CD14-positive monocyte (primary cell): ENCODE results near the gene RAP2C. TPM values are rescaled to one million over a fixed set of nuclear protein-coding genes. Genes with fewer than 3 reads are reported as not detected.
A peak's percentile ranks its signal among the peaks of the same experiment; 100 is the strongest.

Source experiments
- DNase-seq, 3 donors: peaks; one replicate each; pipeline ENCODE4 v3.0.0-alpha.2; 2011 to 2022
- H2AFZ ChIP-seq: 2 replicates; pipeline ENCODE4 v1.6.0; 2012; ENCODE audit warnings: mild to moderate bottlenecking, low read depth, low read length, inconsistent platforms; ENCODE audit not compliant: insufficient read depth, poor library complexity, severe bottlenecking
- H3K27ac ChIP-seq, 2 donors: 1 replicate in 1 of 2; 2 replicates in 1 of 2; pipeline ENCODE4 v1.5.1; 2012 to 2013; ENCODE audit warnings: low read length in 2 of 2, control low read depth in 1 of 2, inconsistent platforms in 1 of 2, low read depth in 1 of 2, mild to moderate bottlenecking in 1 of 2
- H3K27me3 ChIP-seq, 2 donors: one replicate each; pipeline versions ENCODE4 v1.6.0 to v1.6.1; 2011 to 2013; ENCODE audit warnings: low read length in 2 of 2; ENCODE audit not compliant: control insufficient read depth in 2 of 2, insufficient read depth in 2 of 2
- H3K36me3 ChIP-seq, 2 donors: replicated peaks in 1 of 2; 1 replicate in 1 of 2; 2 replicates in 1 of 2; pipeline versions ENCODE4 v1.5.1 to v1.6.1; 2012 to 2013; ENCODE audit warnings: low read length in 2 of 2, control low read depth in 1 of 2, inconsistent platforms in 1 of 2, mild to moderate bottlenecking in 1 of 2; ENCODE audit not compliant: insufficient read depth in 2 of 2, control insufficient read depth in 1 of 2
- H3K4me1 ChIP-seq, 2 donors: 1 replicate in 1 of 2; 2 replicates in 1 of 2; pipeline versions ENCODE4 v1.5.1 to v1.6.1; 2012 to 2013; ENCODE audit warnings: low read length in 2 of 2, control low read depth in 1 of 2, inconsistent platforms in 1 of 2, mild to moderate bottlenecking in 1 of 2, moderate library complexity in 1 of 2; ENCODE audit not compliant: insufficient read depth in 2 of 2, control insufficient read depth in 1 of 2
- H3K4me2 ChIP-seq: replicated peaks from 2 replicates; pipeline ENCODE3; 2012; ENCODE audit warnings: low read length, moderate library complexity, mild to moderate bottlenecking; ENCODE audit not compliant: poor library complexity, severe bottlenecking; ENCODE audit errors: extremely low read depth
- H3K4me3 ChIP-seq, 3 experiments: fragments of 200-600 bp in 1 of 3; sonication (generic) in 1 of 3; replicated peaks in 1 of 3; 1 replicate in 2 of 3; 2 replicates in 1 of 3; pipeline ENCODE4 v1.5.1; 2011 to 2013; ENCODE audit warnings: low read length in 3 of 3, mild to moderate bottlenecking in 3 of 3, control low read depth in 2 of 3, low read depth in 2 of 3, inconsistent platforms in 1 of 3, moderate library complexity in 1 of 3
- H3K79me2 ChIP-seq: 2 replicates; pipeline ENCODE4 v1.6.0; 2012; ENCODE audit warnings: mild to moderate bottlenecking, control low read depth, inconsistent platforms, low read length, moderate library complexity; ENCODE audit not compliant: insufficient read depth
- H3K9ac ChIP-seq: 2 replicates; pipeline ENCODE4 v1.6.0; 2017; ENCODE audit warnings: low read length, mild to moderate bottlenecking; ENCODE audit not compliant: insufficient read depth, poor library complexity, severe bottlenecking
- H3K9me3 ChIP-seq, 2 donors: replicated peaks in 1 of 2; 1 replicate in 1 of 2; 2 replicates in 1 of 2; pipeline versions ENCODE4 v1.5.1 to v1.6.1; 2012 to 2013; ENCODE audit warnings: low read length in 2 of 2, control low read depth in 1 of 2; ENCODE audit not compliant: control insufficient read depth in 1 of 2, insufficient read depth in 1 of 2
- H4K20me1 ChIP-seq: 2 replicates; pipeline ENCODE4 v1.6.0; 2012; ENCODE audit warnings: mild to moderate bottlenecking, low read length, control low read depth, moderate library complexity; ENCODE audit not compliant: insufficient read depth
- H3K27ac Mint-ChIP-seq, 7 donors: one replicate each; pipeline ENCODE4 v1.8.0; 2020; ENCODE audit warnings: mild to moderate bottlenecking in 7 of 7, mixed read lengths in 7 of 7, moderate library complexity in 6 of 7, inconsistent platforms in 2 of 7
- H3K27me3 Mint-ChIP-seq, 3 donors: one replicate each; pipeline ENCODE4 v1.8.0; 2021 to 2022; ENCODE audit warnings: low read depth in 3 of 3, mild to moderate bottlenecking in 3 of 3, mixed read lengths in 3 of 3, moderate library complexity in 3 of 3, inconsistent platforms in 1 of 3
- H3K36me3 Mint-ChIP-seq, 2 donors: one replicate each; pipeline ENCODE4 v1.8.0; 2020; ENCODE audit warnings: mixed read lengths in 2 of 2, inconsistent platforms in 1 of 2, mild to moderate bottlenecking in 1 of 2
- H3K4me1 Mint-ChIP-seq: one replicate; pipeline ENCODE4 v1.8.0; 2020; ENCODE audit warnings: mild to moderate bottlenecking, mixed read lengths
- H3K4me3 Mint-ChIP-seq, 2 donors: one replicate each; pipeline ENCODE4 v1.8.0; 2020; ENCODE audit warnings: mild to moderate bottlenecking in 2 of 2, mixed read lengths in 2 of 2, moderate library complexity in 1 of 2
- H3K9me3 Mint-ChIP-seq, 7 donors: one replicate each; pipeline ENCODE4 v1.8.0; 2020 to 2022; ENCODE audit warnings: mixed read lengths in 7 of 7, mild to moderate bottlenecking in 6 of 7, moderate library complexity in 6 of 7, inconsistent platforms in 2 of 7
- CTCF ChIP-seq: fragments of 200-600 bp; IDR thresholded peaks from one replicate; pipeline ENCODE4 v1.8.0; 2022; ENCODE audit warnings: antibody characterized with exemption, mild to moderate bottlenecking
- WGBS: methylation state at CpG from one replicate; pipeline ENCODE4 v1.1.5; 2013; ENCODE audit warnings: missing lambda C conversion rate; ENCODE audit not compliant: insufficient coverage; 5-methylcytosine and 5-hydroxymethylcytosine counted together
- intact Hi-C, 2 donors: fragments of 100-400 bp; cut with micrococcal nuclease; formaldehyde crosslinking; loops; one replicate each; pipeline versions ENCODE4 v1.15.0 to v1.15.1; 2023
- polyA plus RNA-seq, 3 donors: library from polyadenylated mRNA; depleted of rRNA in 1 of 3; unstranded in 2 of 3; stranded (reverse) in 1 of 3; fragments of 300-500 nt in 2 of 3; fragments of >200 nt in 1 of 3; fragmentation: Illumina TruSeq in 2 of 3; gene quantifications; 1 replicate in 2 of 3; 2 replicates in 1 of 3; pipeline ENCODE4 v1.2.3, GENCODE V29; 2012 to 2021

Gene RAP2C
- polyA plus RNA-seq, 3 donors, result 14.7 to 23.2 (median 18.8) TPM

- no peaks in the 10 kb centered on the region for H3K27me3 ChIP-seq
- DNase-seq, result peak; percentile 72 to 84 (median 84)
- peak overlapping the region; percentile 94 for H3K9ac ChIP-seq
- peak overlapping the region; percentile 67 for H2AFZ ChIP-seq
- no peak for TF ChIP-seq CTCF
- peak overlapping the region; percentile 87 to 93 for H3K4me3 Mint-ChIP-seq
- H3K27me3 Mint-ChIP-seq, result peaks cover 0 to 5% (median 0%) of the 10 kb centered on the region in 3 donors
- peak overlapping the region; percentile 72 for H3K4me2 ChIP-seq
- WGBS, result 0% methylated on average over 17 of the region's 74 CpGs
- peaks cover 12 to 15% of the 10 kb centered on the region in 2 donors for H3K36me3 Mint-ChIP-seq
- H3K4me1 Mint-ChIP-seq, result peaks cover 23% of the 10 kb centered on the region
- peaks cover 41% of the 10 kb centered on the region for H3K79me2 ChIP-seq
- H3K4me3 ChIP-seq, result peak overlapping the region; percentile 62 to 82 (median 73)
- H3K27ac Mint-ChIP-seq, result peak overlapping the region; percentile 94 to 97 (median 95)
- peaks cover 15 to 20% of the 10 kb centered on the region in 2 donors for H3K36me3 ChIP-seq
- peaks cover 14% of the 10 kb centered on the region for H4K20me1 ChIP-seq
- no peaks in the 10 kb centered on the region for H3K9me3 ChIP-seq
- intact Hi-C loops, result loop anchor here (10.0 kb wide), 2 partner anchors 123 to 267 kb away; partner anchors contain the start of gene MBNL3 (in 2 of the 2)
- H3K9me3 Mint-ChIP-seq, result peaks cover 0 to 2% (median 0%) of the 10 kb centered on the region in 7 donors
- H3K27ac ChIP-seq, result peak overlapping the region; percentile 92 to 97
- peaks cover 13 to 24% of the 10 kb centered on the region in 2 donors for H3K4me1 ChIP-seq
These were observed 1.8 kb downstream of the RAP2C start for GRCh38 chrX:132217203-132218073.

GRCh38 chrX:132216806-132217202, 2.4 kb downstream of the RAP2C start:
- peak overlapping the region; percentile 87 to 93 for H3K4me3 Mint-ChIP-seq
- intact Hi-C loops, result loop anchor here (10.0 kb wide), 2 partner anchors 122 to 268 kb away; partner anchors contain the start of gene MBNL3 (in 2 of the 2)
- Histone ChIP-seq H3K9me3 (no peaks in the 10 kb centered on the region), H3K36me3 (peaks cover 17 to 23% of the 10 kb centered on the region in 2 donors), H3K4me3 (peak overlapping the region; percentile 62 to 82 (median 73)), H2AFZ (peak overlapping the region; percentile 67), H3K27me3 (no peaks in the 10 kb centered on the region), H3K27ac (peak overlapping the region; percentile 92 to 97), H3K9ac (peak overlapping the region; percentile 94), H4K20me1 (peaks cover 15% of the 10 kb centered on the region), H3K79me2 (peaks cover 45% of the 10 kb centered on the region), H3K4me1 (peaks cover 13 to 24% of the 10 kb centered on the region in 2 donors), H3K4me2 (peak overlapping the region; percentile 72)
- WGBS, result no CpG with 5 or more reads among the region's 11 CpGs
- no peak for TF ChIP-seq CTCF
- DNase-seq, result peak; percentile 39 to 68 (median 43)
- peaks cover 0 to 5% (median 0%) of the 10 kb centered on the region in 3 donors for H3K27me3 Mint-ChIP-seq
- H3K9me3 Mint-ChIP-seq, result peaks cover 0 to 2% (median 0%) of the 10 kb centered on the region in 7 donors
- H3K27ac Mint-ChIP-seq, result peak overlapping the region; percentile 94 to 97 (median 95)
- peaks cover 13 to 18% of the 10 kb centered on the region in 2 donors for H3K36me3 Mint-ChIP-seq
- H3K4me1 Mint-ChIP-seq, result peaks cover 23% of the 10 kb centered on the region
